Astrocyte (in vitro differentiated cells and primary cell): ENCODE results near the gene LDAH. TPM values are rescaled to one million over a fixed set of nuclear protein-coding genes. Genes with fewer than 3 reads are reported as not detected.

Experiments used
- DNase-seq: peaks from one replicate; pipeline ENCODE4 v3.0.0-alpha.2; 2010; ENCODE audit warnings: low read depth
- FAIRE-seq: peaks from 2 replicates; lab custom pipeline; 2011; peaks lifted over from hg19 to GRCh38; lab: Jason Lieb, UNC
- H2AFZ ChIP-seq: 2 replicates; pipeline ENCODE4 v1.6.0; 2012; ENCODE audit warnings: low read depth, low read length, inconsistent platforms
- H3K27ac ChIP-seq: 2 replicates; pipeline ENCODE4 v1.5.1; 2011; ENCODE audit warnings: low read depth, low read length, inconsistent platforms
- H3K27me3 ChIP-seq: 2 replicates; pipeline ENCODE4 v1.6.0; 2011; ENCODE audit warnings: low read length, inconsistent platforms; ENCODE audit not compliant: insufficient read depth
- H3K36me3 ChIP-seq: 2 replicates; pipeline ENCODE4 v1.5.1; 2011; ENCODE audit warnings: low read length, inconsistent platforms; ENCODE audit not compliant: insufficient read depth
- H3K4me1 ChIP-seq: 2 replicates; pipeline ENCODE4 v1.5.1; 2011; ENCODE audit warnings: low read length, inconsistent platforms; ENCODE audit not compliant: insufficient read depth
- H3K4me2 ChIP-seq: 2 replicates; pipeline ENCODE4 v1.6.0; 2012; ENCODE audit warnings: low read length, inconsistent platforms
- H3K4me3 ChIP-seq: 2 replicates; pipeline ENCODE4 v1.5.1; 2011; ENCODE audit warnings: low read depth, mild to moderate bottlenecking, low read length, inconsistent platforms; ENCODE audit not compliant: insufficient read depth
- H3K79me2 ChIP-seq: 2 replicates; pipeline ENCODE4 v1.6.0; 2012; ENCODE audit warnings: mild to moderate bottlenecking, low read length, inconsistent platforms; ENCODE audit not compliant: insufficient read depth
- H3K9ac ChIP-seq: 2 replicates; pipeline ENCODE4 v1.6.0; 2012; ENCODE audit warnings: mild to moderate bottlenecking, low read length, inconsistent platforms
- H3K9me3 ChIP-seq: 2 replicates; pipeline ENCODE4 v1.5.1; 2012; ENCODE audit warnings: low read depth, mild to moderate bottlenecking, low read length, inconsistent platforms; ENCODE audit not compliant: insufficient read depth
- H4K20me1 ChIP-seq: 2 replicates; pipeline ENCODE4 v1.6.0; 2012; ENCODE audit warnings: low read length, inconsistent platforms; ENCODE audit not compliant: insufficient read depth
- H3K27ac Mint-ChIP-seq: one replicate; pipeline ENCODE4 v1.8.0; 2021; ENCODE audit warnings: mild to moderate bottlenecking, mixed read lengths; ENCODE audit not compliant: unreplicated experiment
- H3K27me3 Mint-ChIP-seq: one replicate; pipeline ENCODE4 v1.8.0; 2021; ENCODE audit warnings: low read depth, mixed read lengths; ENCODE audit not compliant: unreplicated experiment
- H3K36me3 Mint-ChIP-seq: one replicate; pipeline ENCODE4 v1.8.0; 2021; ENCODE audit warnings: low read depth, mixed read lengths; ENCODE audit not compliant: unreplicated experiment
- H3K4me1 Mint-ChIP-seq: one replicate; pipeline ENCODE4 v1.8.0; 2021; ENCODE audit warnings: low read depth, mixed read lengths; ENCODE audit not compliant: unreplicated experiment
- H3K4me3 Mint-ChIP-seq: one replicate; pipeline ENCODE4 v1.8.0; 2021; ENCODE audit warnings: mild to moderate bottlenecking, moderate library complexity, mixed read lengths; ENCODE audit not compliant: unreplicated experiment
- H3K9me3 Mint-ChIP-seq: one replicate; pipeline ENCODE4 v1.8.0; 2021; ENCODE audit warnings: mild to moderate bottlenecking, mixed read lengths; ENCODE audit not compliant: unreplicated experiment
- EZH2 ChIP-seq: IDR thresholded peaks from 2 replicates; pipeline ENCODE4 v1.6.1; 2012; ENCODE audit warnings: mild to moderate bottlenecking, low read length, inconsistent platforms; ENCODE audit not compliant: insufficient read depth
- total RNA-seq: library from RNA; stranded (reverse); gene quantifications from 2 replicates; pipeline ENCODE4 v1.2.1, GENCODE V29; 2021
- TF ChIP-seq, protein P1 (sequence below): IDR thresholded peaks from 2 replicates; pipeline ENCODE4 v1.5.1; 2011; ENCODE audit warnings: low read depth, mild to moderate bottlenecking, inconsistent platforms, low read length, moderate library complexity; ENCODE audit not compliant: insufficient read depth

Gene LDAH
- total RNA-seq, 1 donor from 2014 or later: 19.3 TPM

DNA sequence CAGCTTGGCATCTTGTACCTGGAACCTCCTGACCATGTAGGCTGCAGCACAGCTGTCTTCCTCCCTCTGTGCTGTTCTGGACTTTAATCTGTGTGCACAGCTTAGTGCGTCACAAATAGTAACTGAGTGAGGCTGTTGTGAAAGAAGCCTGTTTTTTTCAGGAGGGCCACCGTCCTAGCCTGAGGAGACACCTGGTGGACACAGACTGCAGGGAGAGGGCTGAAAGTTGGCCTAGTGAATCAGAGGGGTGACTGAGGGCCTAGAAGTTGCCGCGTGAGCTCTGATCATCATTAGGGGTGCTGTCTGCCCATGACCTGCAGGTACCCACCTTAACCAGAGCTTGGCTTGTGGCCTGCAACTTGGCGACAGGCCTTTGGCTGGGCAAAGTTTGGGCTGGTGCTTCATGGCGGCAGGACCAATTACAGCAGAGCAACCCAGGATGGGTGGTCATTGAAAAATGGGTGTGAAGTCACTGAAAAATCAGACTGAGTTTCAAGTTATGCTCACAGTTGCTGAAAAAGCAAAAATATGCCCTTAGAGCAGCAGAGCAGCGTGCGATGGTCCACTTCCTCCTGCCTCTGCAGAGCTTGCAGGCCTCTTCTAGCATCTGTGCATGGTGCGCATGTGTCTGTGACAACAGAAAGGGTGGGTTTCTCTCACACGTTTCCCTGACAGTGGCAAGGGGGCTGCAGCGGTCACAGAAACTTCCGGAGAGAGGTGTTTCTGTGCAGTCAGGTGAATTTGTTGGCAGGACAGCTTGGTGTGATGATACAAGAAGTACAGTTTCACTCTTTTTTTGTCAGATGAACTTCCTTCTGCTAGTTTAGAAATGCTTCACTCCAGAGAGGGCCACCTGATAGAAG is 146.3 kb downstream of the LDAH start:
- no peak overlapping the region for H3K27ac Mint-ChIP-seq

DNA sequence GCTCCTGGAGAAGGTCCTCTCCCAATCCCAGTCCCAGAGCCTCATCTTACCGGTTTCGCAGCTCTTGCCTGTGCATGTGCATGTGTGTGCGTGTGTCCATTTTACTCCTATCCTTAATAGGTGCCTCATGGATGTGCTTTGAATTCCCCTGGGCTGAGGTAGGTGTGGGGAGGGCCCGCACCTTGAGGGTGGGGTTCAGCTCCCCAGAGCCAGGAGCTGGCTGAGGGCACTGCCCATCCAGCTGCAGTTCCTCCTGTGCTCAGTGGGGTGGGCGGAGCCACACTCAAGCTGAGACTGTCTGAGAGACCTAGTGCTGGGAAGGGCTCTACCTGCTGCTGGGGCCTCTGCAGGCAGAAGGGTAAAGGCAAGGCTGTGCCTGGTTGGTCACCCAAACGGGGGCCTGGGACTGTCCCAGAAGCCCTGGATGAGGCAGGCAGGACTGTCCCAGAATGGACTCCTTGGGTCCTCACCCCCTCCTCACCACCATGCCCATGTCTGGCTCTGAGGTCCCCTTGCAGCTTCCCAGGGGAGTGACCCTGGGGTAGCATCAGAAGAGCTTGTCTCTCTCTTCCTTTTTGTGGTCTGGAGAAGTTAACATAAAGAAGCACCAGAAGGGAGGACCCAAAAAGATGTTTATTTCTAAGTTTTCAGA is 147.1 kb downstream of the LDAH start:
- peaks cover 31% of the 10 kb centered on the region for H3K27me3 ChIP-seq
- Mint-ChIP-seq H3K36me3 (peaks cover 2% of the 10 kb centered on the region), H3K4me3 (no peak overlapping the region), H3K4me1 (peaks cover 4% of the 10 kb centered on the region), H3K27ac (no peak overlapping the region), H3K9me3 (peaks cover 4% of the 10 kb centered on the region), H3K27me3 (peaks cover 27% of the 10 kb centered on the region)
- no peak overlapping the region for H2AFZ ChIP-seq
- H4K20me1 ChIP-seq: no peaks in the 10 kb centered on the region
- H3K4me1 ChIP-seq: peaks cover 7% of the 10 kb centered on the region
- H3K4me3 ChIP-seq: no peak overlapping the region
- no peak overlapping the region for H3K27ac ChIP-seq
- no peak overlapping the region for H3K9ac ChIP-seq
- no peaks in the 10 kb centered on the region for H3K79me2 ChIP-seq
- no peak overlapping the region for H3K4me2 ChIP-seq
- no peaks in the 10 kb centered on the region for H3K36me3 ChIP-seq
- no peak for DNase-seq
- no peak for FAIRE-seq
- TF ChIP-seq EZH2: no peak
- TF ChIP-seq, protein P1, sequence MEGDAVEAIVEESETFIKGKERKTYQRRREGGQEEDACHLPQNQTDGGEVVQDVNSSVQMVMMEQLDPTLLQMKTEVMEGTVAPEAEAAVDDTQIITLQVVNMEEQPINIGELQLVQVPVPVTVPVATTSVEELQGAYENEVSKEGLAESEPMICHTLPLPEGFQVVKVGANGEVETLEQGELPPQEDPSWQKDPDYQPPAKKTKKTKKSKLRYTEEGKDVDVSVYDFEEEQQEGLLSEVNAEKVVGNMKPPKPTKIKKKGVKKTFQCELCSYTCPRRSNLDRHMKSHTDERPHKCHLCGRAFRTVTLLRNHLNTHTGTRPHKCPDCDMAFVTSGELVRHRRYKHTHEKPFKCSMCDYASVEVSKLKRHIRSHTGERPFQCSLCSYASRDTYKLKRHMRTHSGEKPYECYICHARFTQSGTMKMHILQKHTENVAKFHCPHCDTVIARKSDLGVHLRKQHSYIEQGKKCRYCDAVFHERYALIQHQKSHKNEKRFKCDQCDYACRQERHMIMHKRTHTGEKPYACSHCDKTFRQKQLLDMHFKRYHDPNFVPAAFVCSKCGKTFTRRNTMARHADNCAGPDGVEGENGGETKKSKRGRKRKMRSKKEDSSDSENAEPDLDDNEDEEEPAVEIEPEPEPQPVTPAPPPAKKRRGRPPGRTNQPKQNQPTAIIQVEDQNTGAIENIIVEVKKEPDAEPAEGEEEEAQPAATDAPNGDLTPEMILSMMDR: no peak
- H3K9me3 ChIP-seq: no peaks in the 10 kb centered on the region

More for the DNA sequence above, 146.3 kb downstream of the LDAH start:
- DNase-seq (no peak), FAIRE-seq (no peak)
- Mint-ChIP-seq H3K4me3 (no peak overlapping the region), H3K9me3 (peaks cover 4% of the 10 kb centered on the region), H3K4me1 (peaks cover 4% of the 10 kb centered on the region), H3K36me3 (peaks cover 4% of the 10 kb centered on the region), H3K27me3 (peaks cover 24% of the 10 kb centered on the region)
- H3K79me2 ChIP-seq: no peaks in the 10 kb centered on the region
- H3K9ac ChIP-seq: no peak overlapping the region
- no peak overlapping the region for H3K4me2 ChIP-seq
- H2AFZ ChIP-seq: no peak overlapping the region
- H3K27ac ChIP-seq: no peak overlapping the region
- no peaks in the 10 kb centered on the region for H3K36me3 ChIP-seq
- H3K4me1 ChIP-seq: peaks cover 7% of the 10 kb centered on the region
- TF ChIP-seq, protein P1: no peak
- TF ChIP-seq EZH2: no peak
- H4K20me1 ChIP-seq: no peaks in the 10 kb centered on the region
- no peak overlapping the region for H3K4me3 ChIP-seq
- peaks cover 23% of the 10 kb centered on the region for H3K27me3 ChIP-seq
- no peaks in the 10 kb centered on the region for H3K9me3 ChIP-seq
